ENCODE measurements around the gene AADACL2.

The AADACL2 gene

GRCh38 chr3:151733613-151734012, at the start of gene AADACL2:
AADACL2 (plus strand) TSS chr3:151733927; CDS start chr3:151734036, 109 bp downstream.
- TF ChIP-seq CTCF (conservative IDR thresholded peaks at IDR 0.05; ENCODE audit: low read depth, low read length), result no peak
- no peak for DNase-seq (ENCODE audit: low read depth)
- H3K4me3 ChIP-seq (ENCODE audit: low read length), result no peak within 1 kb of the TSS

- DNase-seq (ENCODE audit: low read depth), result no peak
- TF ChIP-seq CTCF (conservative IDR thresholded peaks at IDR 0.05; ENCODE audit: low read depth, low read length), result no peak
- no peak overlapping the region for H3K4me3 ChIP-seq (ENCODE audit: low read length)
Measured at GRCh38 chr3:151684094-151684493, 49.6 kb upstream of the AADACL2 start.

DNA sequence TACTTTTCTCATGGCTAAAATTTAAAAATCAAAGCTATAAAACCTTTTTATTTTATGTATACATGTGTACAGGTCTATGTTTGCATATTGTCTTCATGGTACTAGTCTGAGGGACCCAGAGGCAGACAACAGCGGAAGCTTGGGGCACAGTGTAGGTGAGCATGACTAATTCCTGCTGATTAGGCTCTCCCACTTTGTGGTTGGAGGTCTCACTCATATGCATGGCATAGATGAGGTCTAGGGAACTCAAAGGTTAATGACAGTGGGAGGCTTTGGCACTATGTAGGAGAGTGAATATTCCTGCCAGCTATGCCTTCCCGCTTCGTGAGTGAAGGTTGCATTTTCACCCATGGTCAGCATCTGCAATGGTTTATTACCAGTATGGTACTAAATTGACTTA, 47.5 kb upstream of the AADACL2 start:
- H3K4me3 ChIP-seq (ENCODE audit: low read length), result no peak overlapping the region
- DNase-seq (ENCODE audit: low read depth), result no peak
- no peak for TF ChIP-seq CTCF (conservative IDR thresholded peaks at IDR 0.05; ENCODE audit: low read depth, low read length)

DNA sequence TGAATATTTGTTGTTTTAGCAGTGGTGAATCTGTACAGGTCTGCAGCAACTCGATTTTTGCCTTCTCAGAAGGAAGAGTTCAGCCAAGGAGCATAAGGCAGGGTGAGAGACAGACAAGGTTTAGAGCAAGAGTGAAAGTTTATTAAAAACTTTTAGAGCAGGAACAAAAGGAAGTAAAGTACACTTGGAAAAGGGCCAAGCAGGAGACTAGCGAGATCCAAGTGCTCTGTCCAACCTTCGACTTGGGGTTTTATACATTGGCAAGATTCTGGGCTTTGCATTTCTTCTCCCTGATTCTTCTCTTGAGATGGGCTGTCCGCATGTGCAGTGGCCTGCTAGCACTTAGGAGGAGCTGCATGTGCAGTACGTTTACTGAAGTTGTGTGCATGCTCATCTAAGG, 46.7 kb upstream of the AADACL2 start:
- no peak for DNase-seq (ENCODE audit: low read depth)
- TF ChIP-seq CTCF (conservative IDR thresholded peaks at IDR 0.05; ENCODE audit: low read depth, low read length), result no peak
- no peak overlapping the region for H3K4me3 ChIP-seq (ENCODE audit: low read length)

DNA sequence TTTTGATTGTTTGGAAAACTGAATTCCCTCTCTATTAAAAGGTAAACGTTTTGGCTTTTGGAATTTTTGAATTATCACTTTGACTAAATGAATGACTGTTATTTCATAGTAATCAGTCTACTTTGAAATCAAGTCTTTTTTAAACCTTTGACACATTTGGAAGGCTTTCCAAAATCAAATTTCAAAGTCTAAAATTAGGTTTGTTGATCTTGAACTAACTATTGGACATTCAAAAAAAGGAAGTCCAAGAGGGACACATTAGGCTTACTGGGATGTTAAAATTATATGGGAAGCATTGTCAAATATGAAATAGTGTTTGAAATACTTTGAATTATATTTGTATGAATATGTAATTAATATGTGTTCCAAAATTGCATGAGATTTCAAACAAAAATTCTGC, 45.2 kb upstream of the AADACL2 start:
- TF ChIP-seq CTCF (conservative IDR thresholded peaks at IDR 0.05; ENCODE audit: low read depth, low read length), result no peak
- H3K4me3 ChIP-seq (ENCODE audit: low read length), result no peak overlapping the region
- DNase-seq (ENCODE audit: low read depth), result no peak

DNA sequence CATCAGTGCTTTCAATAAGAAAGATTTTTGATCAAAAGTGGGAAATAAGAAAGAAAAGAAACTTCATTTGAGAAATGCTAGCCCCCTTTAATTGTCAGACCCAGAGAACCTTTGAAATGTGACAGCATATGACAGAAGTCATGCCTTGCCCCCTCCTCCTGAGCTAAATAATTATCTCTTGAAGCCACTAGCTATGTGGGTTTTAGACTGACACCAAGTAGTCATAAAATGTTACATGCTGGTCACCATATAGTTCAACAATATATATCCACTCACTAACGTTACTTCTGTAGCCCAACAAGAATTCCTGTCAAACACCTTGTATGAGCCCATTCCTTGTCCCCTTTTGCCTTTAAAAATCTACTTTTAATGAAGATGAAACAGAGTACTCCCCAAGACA, 43.1 kb upstream of the AADACL2 start:
- no peak for DNase-seq (ENCODE audit: low read depth)
- no peak for TF ChIP-seq CTCF (conservative IDR thresholded peaks at IDR 0.05; ENCODE audit: low read depth, low read length)
- H3K4me3 ChIP-seq (ENCODE audit: low read length), result no peak overlapping the region

- H3K4me3 ChIP-seq (ENCODE audit: low read length), result no peak overlapping the region
- peak; percentile 30 for DNase-seq (ENCODE audit: low read depth)
- TF ChIP-seq CTCF (conservative IDR thresholded peaks at IDR 0.05; ENCODE audit: low read depth, low read length), result no peak
Measured at GRCh38 chr3:151697496-151697895, 36.2 kb upstream of the AADACL2 start.
